ENCODE results near the gene ATXN1.

The ATXN1 gene

GRCh38 chr6:16452348-16452747, 308.9 kb downstream of the ATXN1 start:
- Histone ChIP-seq H3K4me3 (ENCODE audit: severe bottlenecking) (no peak overlapping the region), H3K9me3 (ENCODE audit: severe bottlenecking) (no peaks in the 10 kb centered on the region), H3K27me3 (ENCODE audit: insufficient read depth, poor library complexity, severe bottlenecking) (no peaks in the 10 kb centered on the region), H3K36me3 (ENCODE audit: low read depth) (no peaks in the 10 kb centered on the region), H3K4me1 (ENCODE audit: insufficient read depth, poor library complexity, severe bottlenecking) (no peaks in the 10 kb centered on the region), H3K27ac (ENCODE audit: poor library complexity, severe bottlenecking) (no peak overlapping the region)
- DNase-seq (ENCODE audit: low spot score) (no peak), ATAC-seq (ENCODE audit: low read depth) (no peak)
- TF ChIP-seq CTCF (IDR thresholded peaks at IDR 0.05; ENCODE audit: poor library complexity, severe bottlenecking) = no peak

DNA sequence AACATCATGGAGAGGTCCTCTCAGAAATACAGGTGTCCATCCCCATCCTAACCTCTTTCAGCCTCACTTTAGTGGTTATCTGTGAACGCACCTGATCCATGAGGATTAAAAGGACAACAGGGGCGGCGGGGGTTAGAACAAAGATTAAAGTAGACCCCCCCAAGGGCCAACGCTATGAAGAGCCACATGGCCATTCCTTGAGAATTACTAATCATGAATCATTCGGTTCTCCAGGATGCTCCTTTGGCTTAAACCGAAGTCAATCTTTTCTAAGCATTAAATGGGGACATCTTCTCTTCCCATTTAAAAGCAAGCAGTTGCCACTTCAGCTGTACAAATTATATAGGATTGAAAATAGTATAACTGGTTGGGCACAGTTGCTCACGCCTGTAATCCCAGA, 310.4 kb downstream of the ATXN1 start:
- no peak for DNase-seq (ENCODE audit: low spot score)

DNA sequence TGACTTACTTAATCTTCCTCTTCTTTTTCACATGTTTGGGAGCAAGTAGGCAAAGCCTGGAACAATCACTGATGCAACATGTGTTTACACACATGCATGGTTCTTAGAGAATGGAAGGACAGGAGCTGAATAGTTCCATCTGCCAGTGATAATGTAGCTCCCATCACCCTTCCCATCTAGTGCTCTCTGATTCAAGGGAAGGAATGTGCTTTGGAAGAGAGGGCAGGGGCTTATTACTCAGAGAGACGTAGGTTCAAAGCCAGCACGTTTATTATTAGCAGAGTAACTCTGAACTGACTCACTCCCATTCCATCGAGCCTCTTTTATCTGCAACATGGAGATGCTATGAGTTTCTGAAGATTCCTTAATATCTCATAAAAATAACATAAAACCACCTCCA, 311.0 kb downstream of the ATXN1 start:
- DNase-seq (ENCODE audit: low spot score) = no peak
- H3K27ac ChIP-seq (ENCODE audit: poor library complexity, severe bottlenecking) = no peak overlapping the region

More for the DNA sequence above, 310.4 kb downstream of the ATXN1 start:
- Histone ChIP-seq H3K27ac (ENCODE audit: poor library complexity, severe bottlenecking) (no peak overlapping the region), H3K9me3 (ENCODE audit: severe bottlenecking) (no peaks in the 10 kb centered on the region), H3K4me3 (ENCODE audit: severe bottlenecking) (no peak overlapping the region), H3K27me3 (ENCODE audit: insufficient read depth, poor library complexity, severe bottlenecking) (no peaks in the 10 kb centered on the region), H3K4me1 (ENCODE audit: insufficient read depth, poor library complexity, severe bottlenecking) (no peaks in the 10 kb centered on the region), H3K36me3 (ENCODE audit: low read depth) (no peaks in the 10 kb centered on the region)
- no peak for ATAC-seq (ENCODE audit: low read depth)
- TF ChIP-seq CTCF (IDR thresholded peaks at IDR 0.05; ENCODE audit: poor library complexity, severe bottlenecking) = no peak

DNA sequence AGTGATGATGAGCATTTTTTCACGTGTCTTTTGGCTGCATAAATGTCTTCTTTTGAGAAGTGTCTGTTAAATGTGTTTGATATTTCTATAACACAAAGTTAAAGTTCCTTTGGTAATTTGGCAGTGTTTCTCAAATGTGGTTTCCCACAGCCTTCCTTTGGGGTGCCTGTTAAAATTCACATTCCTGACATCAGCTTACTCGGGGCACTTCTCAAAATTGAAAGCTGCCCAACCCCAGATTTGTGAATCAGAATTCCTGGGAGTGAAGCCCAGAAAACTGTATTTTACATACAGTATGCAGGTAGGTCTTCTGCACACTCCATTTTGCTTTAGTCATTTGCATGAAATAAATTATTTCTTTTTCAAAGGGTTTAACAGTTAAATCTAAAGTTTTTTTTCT, 315.0 kb downstream of the ATXN1 start:
- H3K36me3 ChIP-seq (ENCODE audit: low read depth) = no peaks in the 10 kb centered on the region
- no peak for TF ChIP-seq CTCF (IDR thresholded peaks at IDR 0.05; ENCODE audit: poor library complexity, severe bottlenecking)
- ATAC-seq (ENCODE audit: low read depth) = no peak

More for the DNA sequence above, 311.0 kb downstream of the ATXN1 start:
- Histone ChIP-seq H3K27me3 (ENCODE audit: insufficient read depth, poor library complexity, severe bottlenecking) (no peaks in the 10 kb centered on the region), H3K9me3 (ENCODE audit: severe bottlenecking) (no peaks in the 10 kb centered on the region), H3K36me3 (ENCODE audit: low read depth) (no peaks in the 10 kb centered on the region), H3K4me3 (ENCODE audit: severe bottlenecking) (no peak overlapping the region), H3K4me1 (ENCODE audit: insufficient read depth, poor library complexity, severe bottlenecking) (no peaks in the 10 kb centered on the region)
- no peak for TF ChIP-seq CTCF (IDR thresholded peaks at IDR 0.05; ENCODE audit: poor library complexity, severe bottlenecking)
- no peak; the same call in 2 of the 3 replicates for ATAC-seq (ENCODE audit: low read depth)

DNA sequence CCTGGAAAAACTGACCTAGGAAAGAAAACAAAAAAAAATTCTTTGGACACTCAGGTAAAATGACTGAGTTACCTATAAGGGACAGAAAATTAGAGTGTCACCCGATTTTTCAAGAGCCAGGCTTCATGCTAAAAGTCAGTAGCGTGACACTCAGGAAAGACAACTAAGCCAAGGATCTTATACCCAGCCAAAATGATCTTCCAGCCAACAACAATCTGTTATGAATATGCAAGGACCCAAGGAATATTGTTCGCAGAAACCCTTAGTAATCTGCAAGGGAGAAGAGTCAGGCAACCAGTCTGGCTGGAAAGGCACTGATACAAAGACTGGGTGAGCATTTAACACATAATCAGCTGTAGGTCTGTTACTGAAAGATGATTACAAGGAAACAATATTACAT, 319.2 kb downstream of the ATXN1 start:
- H3K36me3 ChIP-seq (ENCODE audit: low read depth) = no peaks in the 10 kb centered on the region
- TF ChIP-seq CTCF (IDR thresholded peaks at IDR 0.05; ENCODE audit: poor library complexity, severe bottlenecking) = no peak
- H3K4me3 ChIP-seq (ENCODE audit: severe bottlenecking) = no peak overlapping the region
- H3K9me3 ChIP-seq (ENCODE audit: severe bottlenecking) = no peaks in the 10 kb centered on the region
- ATAC-seq (ENCODE audit: low read depth) (no peak), DNase-seq (ENCODE audit: low spot score) (no peak)
- peaks cover 5% of the 10 kb centered on the region for H3K4me1 ChIP-seq (ENCODE audit: insufficient read depth, poor library complexity, severe bottlenecking)
- no peaks in the 10 kb centered on the region for H3K27me3 ChIP-seq (ENCODE audit: insufficient read depth, poor library complexity, severe bottlenecking)
- no peak overlapping the region for H3K27ac ChIP-seq (ENCODE audit: poor library complexity, severe bottlenecking)

More for the DNA sequence above, 315.0 kb downstream of the ATXN1 start:
- no peaks in the 10 kb centered on the region for H3K4me1 ChIP-seq (ENCODE audit: insufficient read depth, poor library complexity, severe bottlenecking)
- no peak overlapping the region for H3K27ac ChIP-seq (ENCODE audit: poor library complexity, severe bottlenecking)
- H3K4me3 ChIP-seq (ENCODE audit: severe bottlenecking) = no peak overlapping the region
- H3K27me3 ChIP-seq (ENCODE audit: insufficient read depth, poor library complexity, severe bottlenecking) = no peaks in the 10 kb centered on the region
- no peaks in the 10 kb centered on the region for H3K9me3 ChIP-seq (ENCODE audit: severe bottlenecking)
- no peak for DNase-seq (ENCODE audit: low spot score)

All from RWPE2 (cell line).